Measurements from ENCODE around the gene HELQ.
A peak's percentile ranks its signal among the peaks of the same experiment; 100 is the strongest.

Gene HELQ

GRCh38 chr4:83372931-83373330 lies 82.7 kb downstream of the HELQ start:
- DNase-seq (ENCODE audit: low read depth in 2 of 2) = no peak

- no peak for DNase-seq (ENCODE audit: low read depth in 2 of 2)
Measured at GRCh38 chr4:83371936-83372335, 83.7 kb downstream of the HELQ start.

GRCh38 chr4:83371235-83371634 lies 84.4 kb downstream of the HELQ start:
- DNase-seq (ENCODE audit: low read depth in 2 of 2) = no peak

GRCh38 chr4:83370640-83370906 lies 85.0 kb downstream of the HELQ start:
- no peak for DNase-seq (ENCODE audit: low read depth in 2 of 2)

- DNase-seq (ENCODE audit: low read depth in 2 of 2) = no peak
Measured at GRCh38 chr4:83369831-83370639, 85.6 kb downstream of the HELQ start.

GRCh38 chr4:83364312-83364711 lies 91.3 kb downstream of the HELQ start:
- no peak for DNase-seq (ENCODE audit: low read depth in 2 of 2)

- no peak for DNase-seq (ENCODE audit: low read depth in 2 of 2)
Measured at GRCh38 chr4:83362492-83363329, 92.9 kb downstream of the HELQ start.

- DNase-seq (ENCODE audit: low read depth in 2 of 2) = no peak
Measured at GRCh38 chr4:83361416-83362103, 94.1 kb downstream of the HELQ start.

- DNase-seq (ENCODE audit: low read depth in 2 of 2) = no peak
Measured at GRCh38 chr4:83360018-83360417, 95.6 kb downstream of the HELQ start.

GRCh38 chr4:83358410-83358809 lies 97.2 kb downstream of the HELQ start:
- peak; percentile 42 to 50 for DNase-seq (ENCODE audit: low read depth in 2 of 2)
